Stimulated activated CD8-positive, alpha-beta memory T cell treated with anti-CD3 and anti-CD28 coated beads, Interleukin-12 subunit alpha, Interleukin-12 subunit beta, amount 100 ng/mL, for 24 hours (primary cell): ENCODE results near the gene DTNA.
"Not testable (repeated sequence)": the region's sequence is repeated elsewhere in the genome, so short reads cannot be mapped to it uniquely, and the experiment has no call there.

Experiments
- DNase-seq: peaks from one replicate; pipeline ENCODE4 v3.0.0-alpha.2; 2020; ENCODE audit errors: extremely low read depth

DTNA gene

DNA sequence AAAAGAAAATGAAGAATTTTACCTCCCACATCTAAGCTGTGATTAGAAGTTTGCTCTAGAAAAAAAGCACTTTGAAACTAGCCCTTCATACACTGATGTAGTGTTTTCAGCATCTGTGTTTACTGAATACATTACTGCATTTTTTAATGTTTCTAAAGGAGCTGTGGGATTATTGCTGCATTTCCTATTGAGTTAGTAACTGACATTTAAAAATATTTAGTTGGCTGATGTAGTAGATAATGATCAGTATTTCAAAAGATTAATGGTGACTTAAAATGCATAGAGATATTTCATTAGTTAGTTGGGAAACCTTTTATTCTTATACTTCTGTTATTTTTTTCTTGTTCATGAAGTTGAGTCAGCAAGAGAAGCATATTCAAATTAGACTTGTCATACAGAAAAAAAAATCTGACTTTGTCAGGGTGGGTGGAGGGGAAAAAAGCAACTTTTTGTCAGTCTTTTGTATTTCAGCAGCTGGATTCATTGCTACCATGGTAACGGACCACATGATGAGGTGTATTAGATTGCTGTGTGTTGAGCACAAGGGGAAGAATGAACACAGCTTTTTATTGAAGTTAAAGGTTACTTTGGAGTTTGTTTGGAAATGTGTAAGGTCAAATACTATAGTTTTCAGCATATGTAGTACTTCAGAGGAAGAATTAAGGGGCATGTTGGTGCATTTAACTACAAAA lies at the start of gene DTNA:
TSS of gene DTNA (plus strand) at position 549 of the 692 bp plus-strand sequence. CDS start 45,679 bp downstream, outside the sequence.
- DNase-seq, result no peak

DNA sequence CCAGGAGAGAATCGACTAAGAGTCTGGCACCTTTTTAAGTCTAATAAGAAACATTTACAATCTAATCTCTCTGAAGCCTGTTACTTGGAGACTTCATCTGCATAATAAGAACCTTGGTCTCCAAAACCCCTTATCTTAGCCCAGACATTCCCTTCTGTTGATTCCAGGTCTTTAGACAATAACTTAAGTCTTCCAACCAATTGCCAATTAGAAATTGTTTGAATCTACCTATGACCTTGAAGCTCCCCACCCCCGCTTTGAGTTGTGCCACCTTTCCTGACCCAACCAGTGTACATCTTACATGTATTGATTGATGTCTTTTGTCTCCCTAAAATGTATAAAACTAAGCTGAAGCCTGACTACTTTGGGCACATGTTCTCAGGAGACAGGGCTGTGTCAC lies 49.5 kb upstream of the DTNA start:
- no peak for DNase-seq

DNA sequence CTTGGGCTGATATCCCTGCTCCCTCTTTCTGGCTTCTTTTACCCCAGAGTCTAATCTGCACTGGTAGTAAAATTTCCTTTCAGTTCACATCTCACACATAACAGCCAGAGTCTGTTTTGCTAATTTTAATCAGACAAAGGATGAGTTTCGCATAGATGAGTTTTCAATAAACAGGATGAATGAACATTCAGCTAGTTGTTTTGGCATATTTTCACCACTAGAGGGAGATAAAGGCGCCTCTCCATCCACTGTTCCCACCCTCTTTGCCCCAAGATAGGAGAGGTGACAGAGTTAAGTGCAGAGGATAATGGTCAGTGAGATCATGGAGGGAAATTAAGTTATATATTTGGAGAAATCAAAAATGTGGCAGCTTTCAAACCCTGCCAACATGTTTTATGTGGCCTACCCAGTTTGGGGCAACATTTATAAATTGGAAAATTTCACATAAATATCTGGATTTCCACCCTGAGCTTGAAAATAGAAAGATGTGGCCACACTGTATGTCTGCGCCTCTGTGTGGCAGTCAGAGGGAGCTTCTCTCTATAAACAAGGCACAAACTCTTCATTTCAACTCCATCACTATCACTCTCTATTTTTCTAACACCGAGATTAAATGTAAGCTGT lies 48.5 kb upstream of the DTNA start:
- no peak for DNase-seq

GRCh38 chr18:34676816-34677574 lies 33.1 kb upstream of the DTNA start:
- no peak for DNase-seq

- DNase-seq, result not testable (repeated sequence)
Measured at GRCh38 chr18:34689750-34690149, 20.3 kb upstream of the DTNA start.

- DNase-seq, result no peak
Measured at GRCh38 chr18:34691614-34692013, 18.5 kb upstream of the DTNA start.

GRCh38 chr18:34694591-34695165 lies 15.4 kb upstream of the DTNA start:
- DNase-seq, result no peak

DNA sequence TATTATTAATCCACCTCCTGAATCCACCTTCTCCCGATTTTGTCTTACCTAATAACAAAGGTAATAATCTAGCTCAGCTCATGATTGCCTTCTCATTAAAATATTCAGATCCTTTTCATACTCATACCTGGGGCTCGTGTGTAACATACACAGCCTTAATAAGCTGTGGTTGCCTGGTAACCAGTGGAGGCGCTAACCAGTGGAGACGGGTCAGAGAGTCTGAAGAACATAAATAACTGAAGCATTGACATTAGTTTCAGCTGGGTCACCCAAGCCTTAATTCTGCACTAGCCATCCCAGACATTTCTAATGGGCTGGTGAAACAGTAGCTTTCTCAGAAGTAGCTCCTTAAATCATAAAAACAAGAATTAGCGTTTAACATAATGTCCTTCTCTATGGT lies 14.8 kb upstream of the DTNA start:
- DNase-seq, result no peak

- no peak for DNase-seq
Measured at GRCh38 chr18:34696671-34697070, 13.4 kb upstream of the DTNA start.

DNA sequence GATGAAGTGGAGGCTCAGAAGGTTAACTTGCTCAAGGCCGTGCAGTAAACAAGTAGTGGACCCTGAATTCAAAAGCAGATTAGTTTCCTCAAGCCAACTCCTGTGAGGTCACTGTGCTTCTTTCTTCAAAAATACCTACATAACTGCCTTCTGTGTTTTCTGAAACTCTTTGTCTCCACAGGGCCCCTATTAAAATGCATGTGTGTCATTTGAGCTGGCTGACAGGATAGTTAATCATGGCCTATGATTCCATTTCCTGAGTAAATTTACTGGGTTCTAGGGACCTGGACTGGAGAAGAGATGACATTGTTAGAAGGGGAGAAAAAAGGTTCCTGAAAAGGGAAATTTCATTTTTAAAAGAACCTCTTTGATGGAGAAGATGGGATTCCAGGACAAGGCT lies 12.9 kb upstream of the DTNA start:
- DNase-seq, result no peak

- no peak for DNase-seq
Measured at GRCh38 chr18:34697891-34698290, 12.2 kb upstream of the DTNA start.

DNA sequence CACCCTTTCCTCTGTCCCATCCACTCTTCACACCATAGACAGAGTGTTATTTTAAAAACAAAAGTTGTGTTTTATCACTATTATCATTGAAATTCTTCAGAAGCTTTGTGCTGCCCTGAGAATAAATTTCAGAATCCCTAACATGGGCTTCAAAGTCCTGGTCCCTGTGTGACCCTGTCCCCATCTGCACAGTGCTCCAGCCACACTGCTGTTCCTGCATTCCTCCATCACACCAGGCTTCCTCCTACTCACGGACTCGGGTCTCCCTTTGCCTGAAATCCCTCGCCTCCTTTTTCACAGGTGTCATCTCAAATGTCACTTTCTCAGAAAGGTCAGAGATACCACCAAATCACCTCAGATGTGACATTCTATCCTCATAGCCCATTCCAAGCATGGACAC lies 8.2 kb upstream of the DTNA start:
- DNase-seq, result no peak

- DNase-seq, result no peak
Measured at GRCh38 chr18:34702814-34703213, 7.3 kb upstream of the DTNA start.

- no peak for DNase-seq
Measured at GRCh38 chr18:34704074-34704473, 6.0 kb upstream of the DTNA start.

DNA sequence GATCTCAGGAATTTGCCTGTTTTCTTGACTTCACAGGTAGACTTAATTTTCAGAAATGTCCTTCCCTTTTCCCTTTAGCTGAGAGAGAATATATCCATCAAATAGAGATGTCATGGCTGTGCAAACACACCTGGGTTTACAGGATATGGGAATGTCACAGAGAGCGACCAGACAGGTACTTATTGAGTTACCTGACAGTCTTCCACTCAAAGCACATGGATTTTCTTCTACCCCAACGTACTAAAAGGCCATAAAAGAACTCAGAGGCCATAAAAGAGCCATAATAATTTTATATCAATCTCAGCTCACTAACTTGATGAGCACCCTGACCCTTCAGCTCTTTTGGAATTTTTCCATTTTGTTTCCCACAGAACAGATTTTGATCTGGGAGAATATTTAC lies 5.3 kb upstream of the DTNA start:
- no peak for DNase-seq

- DNase-seq, result no peak
Measured at GRCh38 chr18:34707670-34708069, 2.4 kb upstream of the DTNA start.

GRCh38 chr18:34709104-34709503 lies 994 bp upstream of the DTNA start:
- no peak for DNase-seq

DNA sequence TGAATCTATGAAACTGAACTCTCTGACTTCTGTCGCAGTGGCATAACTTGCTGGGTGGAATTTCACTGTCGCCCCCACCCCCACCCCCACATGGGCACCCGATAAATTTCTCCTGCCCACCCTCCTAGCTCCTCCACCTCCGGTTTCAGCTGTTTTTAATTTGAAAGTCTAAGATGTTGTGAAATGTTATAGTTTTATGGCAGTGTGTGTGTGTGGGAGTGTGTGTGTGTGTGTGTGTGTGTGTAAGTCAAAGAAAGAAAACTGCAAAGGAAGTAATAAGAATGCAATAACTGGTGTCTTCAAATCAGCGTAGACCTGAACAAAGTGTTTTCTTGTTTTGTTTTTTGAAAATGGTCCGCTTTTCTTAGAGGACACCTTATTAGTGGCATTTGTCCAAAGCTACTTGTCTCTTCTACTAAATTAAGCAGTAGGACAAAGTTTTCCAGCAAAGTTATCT lies 388 bp downstream of the DTNA start:
- no peak for DNase-seq

- DNase-seq, result no peak
Measured at GRCh38 chr18:34710934-34711333, 836 bp downstream of the DTNA start.

DNA sequence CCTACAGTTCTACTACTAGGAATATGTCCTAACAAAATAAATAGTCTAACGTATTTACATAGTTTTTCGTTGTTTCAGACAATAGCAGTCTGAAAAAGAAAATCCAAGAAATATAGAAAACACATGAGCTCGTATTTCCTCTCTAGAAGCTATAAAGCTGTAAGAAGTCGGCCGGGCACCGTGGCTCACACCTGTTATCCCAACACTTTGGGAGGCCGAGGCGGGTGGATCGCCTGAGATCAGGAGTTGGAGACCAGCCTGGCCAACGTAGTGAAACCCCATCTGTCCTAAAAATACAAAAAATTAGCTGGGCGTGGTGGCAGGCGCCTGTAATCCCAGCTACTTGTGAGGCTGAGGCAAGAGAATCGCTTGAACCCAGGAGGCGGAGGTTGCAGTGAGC lies 6.0 kb downstream of the DTNA start:
- not testable (repeated sequence) for DNase-seq

- no peak for DNase-seq
Measured at GRCh38 chr18:34718610-34719009, 8.5 kb downstream of the DTNA start.

DNA sequence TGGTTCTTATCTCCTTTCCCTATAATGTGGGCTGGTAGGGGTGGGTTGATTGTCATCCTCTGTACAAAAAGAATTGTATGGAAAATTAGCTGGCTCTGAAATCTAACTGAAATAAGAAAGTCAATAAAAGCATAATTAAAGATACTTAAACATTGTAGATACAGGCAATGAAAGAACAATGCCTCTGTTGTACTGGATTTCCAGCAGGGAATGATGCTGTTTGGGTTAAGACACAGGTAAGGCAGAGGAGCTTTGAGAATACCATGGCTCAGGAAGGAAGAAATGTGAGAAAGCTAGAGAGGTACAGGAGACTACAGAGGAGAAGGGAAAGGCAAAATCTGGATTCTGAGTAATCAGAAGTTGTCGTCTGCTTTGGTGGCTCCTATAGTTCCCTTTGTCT lies 10.1 kb downstream of the DTNA start:
- no peak for DNase-seq

- DNase-seq, result no peak
Measured at GRCh38 chr18:34723143-34723542, 13.0 kb downstream of the DTNA start.
